ENCODE results near the gene DAD1.

The DAD1 gene

DNA sequence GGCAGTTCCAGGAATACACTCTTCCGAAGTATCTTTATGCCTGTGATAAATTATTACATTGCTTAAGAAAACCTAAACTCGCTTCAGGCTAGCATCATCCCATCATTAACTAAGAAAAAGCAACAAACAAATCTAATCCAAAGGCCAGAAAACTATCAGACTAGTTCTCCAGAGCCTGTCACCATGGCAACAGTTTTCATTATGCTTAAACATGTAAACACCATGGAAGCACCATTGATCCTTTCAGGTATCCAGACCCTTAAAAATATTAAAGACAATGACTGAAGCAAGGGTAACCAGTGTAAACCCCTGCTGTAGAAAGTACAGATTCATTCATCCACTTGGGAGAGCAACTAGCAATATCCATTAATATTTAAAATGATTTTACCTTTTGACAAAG lies 9.8 kb downstream of the DAD1 start:
- no peak overlapping the region for H3K27ac ChIP-seq (ENCODE audit: low read depth, low read length)
- H4K20me1 ChIP-seq (ENCODE audit: low read depth, low read length): no peaks in the 10 kb centered on the region
- no peak overlapping the region for H2AFZ ChIP-seq (ENCODE audit: low read depth, low read length, severe bottlenecking)
- no peak overlapping the region for H3K4me2 ChIP-seq (ENCODE audit: low read depth, low read length, poor library complexity, severe bottlenecking)
- H3F3A ChIP-seq (ENCODE audit: insufficient read depth): peaks cover 5% of the 10 kb centered on the region; the same call in 1 of the 2 replicates
- peaks cover 8% of the 10 kb centered on the region for H3K36me3 ChIP-seq (ENCODE audit: low read length)
- H3K4me3 ChIP-seq (ENCODE audit: insufficient read depth, low read length, poor library complexity, severe bottlenecking): no peak overlapping the region
- H3K9ac ChIP-seq (ENCODE audit: low read length): no peak overlapping the region
- no peaks in the 10 kb centered on the region for H3K9me3 ChIP-seq (ENCODE audit: insufficient read depth, low read length)
- H3K9me2 ChIP-seq (replicated peaks; ENCODE audit: insufficient read depth, low read length): no peaks in the 10 kb centered on the region
- TF ChIP-seq EZH2phosphoT487 (conservative IDR thresholded peaks at IDR 0.05; ENCODE audit: low read length): no peak
- H3K79me2 ChIP-seq (ENCODE audit: insufficient read depth, low read length): peaks cover 57% of the 10 kb centered on the region
- H3K27me3 ChIP-seq (ENCODE audit: low read length): no peaks in the 10 kb centered on the region

- peaks cover 41% of the 10 kb centered on the region for H3K79me2 ChIP-seq (ENCODE audit: insufficient read depth, low read length)
- no peaks in the 10 kb centered on the region for H4K20me1 ChIP-seq (ENCODE audit: low read depth, low read length)
- H3K36me3 ChIP-seq (ENCODE audit: low read length): peaks cover 6% of the 10 kb centered on the region
Observed at GRCh38 chr14:22577334-22577908, 11.6 kb downstream of the DAD1 start.

DNA sequence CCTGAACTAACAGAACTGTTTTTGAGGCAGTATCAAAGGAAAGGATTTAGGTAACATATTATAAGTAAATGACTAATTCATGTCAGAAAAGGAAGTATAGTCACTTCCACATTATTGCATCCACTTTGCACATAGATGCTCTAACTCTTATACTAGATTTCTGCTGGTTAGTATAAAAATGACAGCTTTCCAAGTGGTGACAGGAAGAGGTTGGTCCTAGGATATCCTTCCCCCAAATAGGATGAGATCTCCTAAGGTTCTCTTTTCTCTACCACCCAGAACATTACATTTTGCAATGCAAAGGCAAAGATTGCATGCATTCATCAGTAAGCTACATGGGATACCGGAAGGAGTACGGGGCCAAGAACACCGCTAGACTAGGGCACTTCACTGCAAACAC lies 15.2 kb downstream of the DAD1 start:
- no peak overlapping the region for H3K4me2 ChIP-seq (ENCODE audit: low read depth, low read length, poor library complexity, severe bottlenecking)
- H4K20me1 ChIP-seq (ENCODE audit: low read depth, low read length): no peaks in the 10 kb centered on the region

More at GRCh38 chr14:22577334-22577908, 11.6 kb downstream of the DAD1 start:
- Histone ChIP-seq H3K9me3 (ENCODE audit: insufficient read depth, low read length) (no peaks in the 10 kb centered on the region), H3K27me3 (ENCODE audit: low read length) (no peaks in the 10 kb centered on the region), H2AFZ (ENCODE audit: low read depth, low read length, severe bottlenecking) (no peak overlapping the region), H3F3A (ENCODE audit: insufficient read depth) (peaks cover 6% of the 10 kb centered on the region; the same call in 1 of the 2 replicates), H3K4me3 (ENCODE audit: insufficient read depth, low read length, poor library complexity, severe bottlenecking) (no peak overlapping the region), H3K4me2 (ENCODE audit: low read depth, low read length, poor library complexity, severe bottlenecking) (no peak overlapping the region), H3K9me2 (replicated peaks; ENCODE audit: insufficient read depth, low read length) (no peaks in the 10 kb centered on the region), H3K27ac (ENCODE audit: low read depth, low read length) (no peak overlapping the region), H3K9ac (ENCODE audit: low read length) (no peak overlapping the region)
- TF ChIP-seq EZH2phosphoT487 (conservative IDR thresholded peaks at IDR 0.05; ENCODE audit: low read length): no peak
- TF ChIP-seq, protein P1, sequence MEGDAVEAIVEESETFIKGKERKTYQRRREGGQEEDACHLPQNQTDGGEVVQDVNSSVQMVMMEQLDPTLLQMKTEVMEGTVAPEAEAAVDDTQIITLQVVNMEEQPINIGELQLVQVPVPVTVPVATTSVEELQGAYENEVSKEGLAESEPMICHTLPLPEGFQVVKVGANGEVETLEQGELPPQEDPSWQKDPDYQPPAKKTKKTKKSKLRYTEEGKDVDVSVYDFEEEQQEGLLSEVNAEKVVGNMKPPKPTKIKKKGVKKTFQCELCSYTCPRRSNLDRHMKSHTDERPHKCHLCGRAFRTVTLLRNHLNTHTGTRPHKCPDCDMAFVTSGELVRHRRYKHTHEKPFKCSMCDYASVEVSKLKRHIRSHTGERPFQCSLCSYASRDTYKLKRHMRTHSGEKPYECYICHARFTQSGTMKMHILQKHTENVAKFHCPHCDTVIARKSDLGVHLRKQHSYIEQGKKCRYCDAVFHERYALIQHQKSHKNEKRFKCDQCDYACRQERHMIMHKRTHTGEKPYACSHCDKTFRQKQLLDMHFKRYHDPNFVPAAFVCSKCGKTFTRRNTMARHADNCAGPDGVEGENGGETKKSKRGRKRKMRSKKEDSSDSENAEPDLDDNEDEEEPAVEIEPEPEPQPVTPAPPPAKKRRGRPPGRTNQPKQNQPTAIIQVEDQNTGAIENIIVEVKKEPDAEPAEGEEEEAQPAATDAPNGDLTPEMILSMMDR (IDR thresholded peaks at IDR 0.05; ENCODE audit: insufficient read depth, low read length, poor library complexity, severe bottlenecking): no peak

GRCh38 chr14:22572562-22573058 lies 16.4 kb downstream of the DAD1 start:
- Histone ChIP-seq H4K20me1 (ENCODE audit: low read depth, low read length) (no peaks in the 10 kb centered on the region), H3K9me2 (replicated peaks; ENCODE audit: insufficient read depth, low read length) (no peaks in the 10 kb centered on the region), H3K79me2 (ENCODE audit: insufficient read depth, low read length) (peaks cover 26% of the 10 kb centered on the region), H3K9ac (ENCODE audit: low read length) (no peak overlapping the region), H3K4me3 (ENCODE audit: insufficient read depth, low read length, poor library complexity, severe bottlenecking) (no peak overlapping the region), H3F3A (ENCODE audit: insufficient read depth) (peaks cover 48% of the 10 kb centered on the region), H3K27me3 (ENCODE audit: low read length) (no peaks in the 10 kb centered on the region), H3K9me3 (ENCODE audit: insufficient read depth, low read length) (no peaks in the 10 kb centered on the region), H3K27ac (ENCODE audit: low read depth, low read length) (no peak overlapping the region), H2AFZ (ENCODE audit: low read depth, low read length, severe bottlenecking) (no peak overlapping the region), H3K4me2 (ENCODE audit: low read depth, low read length, poor library complexity, severe bottlenecking) (no peak overlapping the region), H3K36me3 (ENCODE audit: low read length) (peaks cover 13% of the 10 kb centered on the region)
- TF ChIP-seq, protein P1 (IDR thresholded peaks at IDR 0.05; ENCODE audit: insufficient read depth, low read length, poor library complexity, severe bottlenecking): no peak
- TF ChIP-seq EZH2phosphoT487 (conservative IDR thresholded peaks at IDR 0.05; ENCODE audit: low read length): no peak

More for the DNA sequence above, 15.2 kb downstream of the DAD1 start:
- no peak overlapping the region for H3K9ac ChIP-seq (ENCODE audit: low read length)
- H3K27ac ChIP-seq (ENCODE audit: low read depth, low read length): no peak overlapping the region
- H3K36me3 ChIP-seq (ENCODE audit: low read length): peaks cover 13% of the 10 kb centered on the region
- no peaks in the 10 kb centered on the region for H3K9me3 ChIP-seq (ENCODE audit: insufficient read depth, low read length)
- no peak overlapping the region for H2AFZ ChIP-seq (ENCODE audit: low read depth, low read length, severe bottlenecking)
- H3F3A ChIP-seq (ENCODE audit: insufficient read depth): peaks cover 36% of the 10 kb centered on the region
- peaks cover 25% of the 10 kb centered on the region; the same call in 1 of the 2 replicates for H3K79me2 ChIP-seq (ENCODE audit: insufficient read depth, low read length)
- no peak overlapping the region for H3K4me3 ChIP-seq (ENCODE audit: insufficient read depth, low read length, poor library complexity, severe bottlenecking)
- no peaks in the 10 kb centered on the region for H3K9me2 ChIP-seq (replicated peaks; ENCODE audit: insufficient read depth, low read length)
- no peak for TF ChIP-seq EZH2phosphoT487 (conservative IDR thresholded peaks at IDR 0.05; ENCODE audit: low read length)
- TF ChIP-seq, protein P1 (IDR thresholded peaks at IDR 0.05; ENCODE audit: insufficient read depth, low read length, poor library complexity, severe bottlenecking): no peak
- no peaks in the 10 kb centered on the region for H3K27me3 ChIP-seq (ENCODE audit: low read length)
